SK-N-SH treated with all-trans-retinoic acid at 6 μM for 48 hours (cell line): ENCODE data around the gene KRT75.

Experiments
- ATAC-seq: fragments of 200-7000 bp; cut with Tn5 transposase; 3 replicates; pipeline ENCODE4 v1.9.1; 2020; ENCODE audit warnings: mild to moderate bottlenecking, moderate library complexity
- ARNTL ChIP-seq: fragments of 450-650 bp; formaldehyde crosslinking; IDR thresholded peaks from 2 replicates; pipeline ENCODE4 v1.5.0; 2020; ENCODE audit warnings: low read depth, mild to moderate bottlenecking, moderate library complexity, borderline replicate concordance
- BACH2 ChIP-seq: fragments of 250-450 bp; sonication (Bioruptor Pico); IDR thresholded peaks from 2 replicates; pipeline ENCODE4 v1.9.0; 2021; ENCODE audit warnings: mild to moderate bottlenecking, borderline replicate concordance
- CSDC2 ChIP-seq: fragments of 250-450 bp; sonication (Bioruptor Pico); IDR thresholded peaks from 2 replicates; pipeline ENCODE4 v1.5.0; 2020; ENCODE audit warnings: mild to moderate bottlenecking, moderate library complexity
- GLIS3 ChIP-seq: fragments of 250-450 bp; sonication (Bioruptor Pico); IDR thresholded peaks from 2 replicates; pipeline ENCODE4 v1.5.0; 2020; ENCODE audit warnings: mild to moderate bottlenecking, moderate library complexity
- ISL1 ChIP-seq: fragments of 250-450 bp; sonication (Bioruptor Pico); IDR thresholded peaks from 2 replicates; pipeline ENCODE4 v2.1.2; 2022; ENCODE audit warnings: mild to moderate bottlenecking, moderate library complexity
- OSR1 ChIP-seq: fragments of 250-450 bp; sonication (Bioruptor Pico); IDR thresholded peaks from 2 replicates; pipeline ENCODE4 v1.8.0; 2022; ENCODE audit warnings: moderate library complexity, mild to moderate bottlenecking, inconsistent platforms
- PPARA ChIP-seq: fragments of 250-450 bp; sonication (Bioruptor Pico); IDR thresholded peaks from 2 replicates; pipeline ENCODE4 v1.5.0; 2020; ENCODE audit warnings: mild to moderate bottlenecking, borderline replicate concordance
- RARB ChIP-seq: fragments of 250-450 bp; sonication (Bioruptor Pico); IDR thresholded peaks from 2 replicates; pipeline ENCODE4 v1.8.0; 2021; ENCODE audit warnings: mild to moderate bottlenecking, moderate library complexity
- SNAI2 ChIP-seq: fragments of 250-450 bp; sonication (Bioruptor Pico); IDR thresholded peaks from 2 replicates; pipeline ENCODE4 v1.5.0; 2020; ENCODE audit warnings: mild to moderate bottlenecking, moderate library complexity
- TCF4 ChIP-seq: fragments of 250-450 bp; sonication (Bioruptor Pico); IDR thresholded peaks from 2 replicates; pipeline ENCODE4 v1.8.0; 2021; ENCODE audit warnings: mild to moderate bottlenecking, moderate library complexity, borderline replicate concordance
- TOX ChIP-seq: fragments of 250-450 bp; sonication (Bioruptor Pico); IDR thresholded peaks from 2 replicates; pipeline ENCODE4 v1.8.0; 2021; ENCODE audit warnings: mild to moderate bottlenecking, moderate library complexity, borderline replicate concordance
- ZC3H10 ChIP-seq: fragments of 250-450 bp; sonication (Bioruptor Pico); IDR thresholded peaks from 2 replicates; pipeline ENCODE4 v1.5.1; 2021; ENCODE audit warnings: mild to moderate bottlenecking, moderate library complexity
- ZFP3 ChIP-seq: fragments of 250-450 bp; sonication (Bioruptor Pico); IDR thresholded peaks from 2 replicates; pipeline ENCODE4 v1.5.0; 2020; ENCODE audit warnings: mild to moderate bottlenecking, moderate library complexity
- ZFP30 ChIP-seq: fragments of 450-650 bp; formaldehyde crosslinking; IDR thresholded peaks from 2 replicates; pipeline ENCODE4 v1.5.0; 2022; ENCODE audit warnings: mild to moderate bottlenecking, moderate library complexity
- ZNF565 ChIP-seq: fragments of 450-650 bp; formaldehyde crosslinking; conservative IDR thresholded peaks from 2 replicates; pipeline ENCODE4 v1.5.0; 2020; ENCODE audit warnings: low read depth, mild to moderate bottlenecking, moderate library complexity
- ZNF70 ChIP-seq: fragments of 450-650 bp; formaldehyde crosslinking; IDR thresholded peaks from 2 replicates; pipeline ENCODE4 v1.5.0; 2020; ENCODE audit warnings: mild to moderate bottlenecking, moderate library complexity
- ZNF8 ChIP-seq: fragments of 450-650 bp; formaldehyde crosslinking; IDR thresholded peaks from 2 replicates; pipeline ENCODE4 v1.5.0; 2020; ENCODE audit warnings: mild to moderate bottlenecking, moderate library complexity
- TF ChIP-seq, protein P1 (sequence below): fragments of 250-450 bp; sonication (Bioruptor Pico); IDR thresholded peaks from 2 replicates; pipeline ENCODE4 v1.5.1; 2020; ENCODE audit warnings: low read depth, mild to moderate bottlenecking, moderate library complexity
- TF ChIP-seq, protein P2 (sequence below): fragments of 250-450 bp; sonication (Bioruptor Pico); IDR thresholded peaks from 2 replicates; pipeline ENCODE4 v1.5.1; 2021; ENCODE audit warnings: mild to moderate bottlenecking, moderate library complexity
- TF ChIP-seq, protein P3 (sequence below): fragments of 250-450 bp; sonication (Bioruptor Pico); IDR thresholded peaks from 2 replicates; pipeline ENCODE4 v1.5.0; 2020; ENCODE audit warnings: mild to moderate bottlenecking, moderate library complexity
- TF ChIP-seq, protein P4 (sequence below): fragments of 250-450 bp; sonication (Bioruptor Pico); IDR thresholded peaks from 2 replicates; pipeline ENCODE4 v1.8.0; 2021; ENCODE audit warnings: low read depth, mild to moderate bottlenecking, moderate library complexity, borderline replicate concordance

The KRT75 gene

DNA sequence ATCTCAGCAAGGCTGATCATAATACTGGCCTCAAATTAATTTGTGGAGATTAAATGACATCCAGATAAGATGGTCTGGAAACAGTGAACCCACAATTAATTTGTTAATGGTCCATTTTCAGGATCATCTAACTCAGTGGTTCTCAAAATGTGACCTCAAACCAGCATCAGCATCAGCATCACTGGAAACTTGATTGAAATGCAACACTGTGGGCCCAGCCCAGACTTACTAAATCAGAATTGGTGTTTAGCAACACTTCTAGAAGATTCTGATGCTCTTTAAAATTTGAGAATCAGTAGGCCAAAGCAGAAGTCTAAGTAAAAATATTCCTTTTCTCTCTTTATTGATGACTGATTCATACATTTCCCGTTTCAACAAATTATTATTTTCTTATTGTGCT lies 17.4 kb downstream of the KRT75 start (continued):
- TF ChIP-seq, protein P1, sequence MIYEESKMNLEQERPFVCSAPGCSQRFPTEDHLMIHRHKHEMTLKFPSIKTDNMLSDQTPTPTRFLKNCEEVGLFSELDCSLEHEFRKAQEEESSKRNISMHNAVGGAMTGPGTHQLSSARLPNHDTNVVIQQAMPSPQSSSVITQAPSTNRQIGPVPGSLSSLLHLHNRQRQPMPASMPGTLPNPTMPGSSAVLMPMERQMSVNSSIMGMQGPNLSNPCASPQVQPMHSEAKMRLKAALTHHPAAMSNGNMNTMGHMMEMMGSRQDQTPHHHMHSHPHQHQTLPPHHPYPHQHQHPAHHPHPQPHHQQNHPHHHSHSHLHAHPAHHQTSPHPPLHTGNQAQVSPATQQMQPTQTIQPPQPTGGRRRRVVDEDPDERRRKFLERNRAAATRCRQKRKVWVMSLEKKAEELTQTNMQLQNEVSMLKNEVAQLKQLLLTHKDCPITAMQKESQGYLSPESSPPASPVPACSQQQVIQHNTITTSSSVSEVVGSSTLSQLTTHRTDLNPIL (CRISPR knock-in tag) = no peak
- TF ChIP-seq TCF4 (CRISPR knock-in tag) (no peak), TOX (CRISPR knock-in tag) (no peak), ZC3H10 (CRISPR knock-in tag) (no peak), BACH2 (CRISPR knock-in tag) (no peak), ZNF565 (CRISPR knock-in tag) (no peak), ISL1 (CRISPR knock-in tag) (no peak), ZNF8 (no peak), ZNF70 (no peak), ZFP3 (CRISPR knock-in tag) (no peak), RARB (CRISPR knock-in tag) (no peak)
- TF ChIP-seq, protein P2, sequence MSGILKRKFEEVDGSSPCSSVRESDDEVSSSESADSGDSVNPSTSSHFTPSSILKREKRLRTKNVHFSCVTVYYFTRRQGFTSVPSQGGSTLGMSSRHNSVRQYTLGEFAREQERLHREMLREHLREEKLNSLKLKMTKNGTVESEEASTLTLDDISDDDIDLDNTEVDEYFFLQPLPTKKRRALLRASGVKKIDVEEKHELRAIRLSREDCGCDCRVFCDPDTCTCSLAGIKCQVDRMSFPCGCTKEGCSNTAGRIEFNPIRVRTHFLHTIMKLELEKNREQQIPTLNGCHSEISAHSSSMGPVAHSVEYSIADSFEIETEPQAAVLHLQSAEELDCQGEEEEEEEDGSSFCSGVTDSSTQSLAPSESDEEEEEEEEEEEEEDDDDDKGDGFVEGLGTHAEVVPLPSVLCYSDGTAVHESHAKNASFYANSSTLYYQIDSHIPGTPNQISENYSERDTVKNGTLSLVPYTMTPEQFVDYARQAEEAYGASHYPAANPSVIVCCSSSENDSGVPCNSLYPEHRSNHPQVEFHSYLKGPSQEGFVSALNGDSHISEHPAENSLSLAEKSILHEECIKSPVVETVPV (CRISPR knock-in tag) = no peak

DNA sequence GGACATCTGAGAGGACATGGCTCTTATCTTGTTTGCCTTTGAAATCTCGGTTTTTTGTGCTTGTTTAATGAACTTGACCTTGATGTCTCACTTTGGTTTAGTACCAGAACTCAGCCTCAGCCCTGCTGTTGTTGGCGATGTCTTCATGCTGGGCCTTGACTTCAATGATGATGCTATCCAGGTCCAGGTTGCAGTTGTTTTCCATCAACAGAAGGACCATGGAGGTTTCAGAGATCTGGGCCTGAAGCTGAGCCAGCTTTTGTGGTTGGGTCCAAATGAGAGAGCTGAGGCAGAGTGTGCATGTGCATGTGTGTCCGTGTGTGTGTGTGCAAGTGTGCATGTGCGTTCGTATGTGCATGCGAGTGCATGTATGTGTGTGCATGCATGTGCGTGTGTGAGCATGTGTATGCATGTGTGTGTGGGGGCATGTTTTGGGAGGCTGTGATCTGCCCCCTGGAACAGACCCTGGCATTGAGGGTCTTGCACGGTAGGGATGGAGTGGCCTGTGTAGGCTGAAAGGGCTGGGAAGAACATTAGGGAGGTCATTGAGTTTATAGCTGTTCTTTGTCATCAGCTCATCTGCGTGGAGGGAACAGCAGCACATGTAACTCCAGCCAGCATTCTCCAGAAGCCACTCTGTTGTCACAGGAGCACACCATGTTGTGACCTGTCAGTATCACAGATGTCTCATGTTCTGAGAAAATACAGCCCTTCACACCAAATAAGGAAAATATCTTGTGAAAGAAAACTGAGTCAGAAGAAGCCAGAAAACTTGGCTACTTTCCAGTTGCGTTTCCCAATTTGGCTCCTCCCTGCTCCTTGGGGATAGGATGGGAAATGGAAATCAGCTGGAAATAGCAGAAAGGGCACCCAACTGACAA lies 18.1 kb downstream of the KRT75 start:
- TF ChIP-seq SNAI2 (CRISPR knock-in tag) (no peak), TOX (CRISPR knock-in tag) (no peak), ZNF8 (no peak)
- TF ChIP-seq, all 23 proteins: peak for 0
- no peak for ATAC-seq

DNA sequence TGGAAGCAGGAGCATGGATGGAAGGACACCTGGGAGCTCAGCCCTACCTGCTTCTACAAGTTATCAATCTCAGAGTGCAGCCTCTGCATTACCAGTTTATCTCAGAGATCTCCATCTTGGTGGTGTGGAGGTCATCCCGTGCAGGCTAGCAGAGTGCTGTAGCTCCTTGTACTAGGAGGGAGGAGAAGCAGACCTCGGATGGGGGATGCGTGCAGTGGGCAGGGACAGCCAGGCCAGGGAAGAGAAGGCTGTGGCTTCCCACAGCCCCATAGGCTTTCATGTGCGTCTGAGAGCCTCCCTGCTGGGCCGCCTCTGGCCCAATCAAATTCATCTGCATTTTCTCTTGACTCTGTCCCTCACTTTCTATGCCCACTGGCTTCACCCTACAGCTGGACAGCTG lies 19.2 kb downstream of the KRT75 start:
- TF ChIP-seq OSR1 = no peak
- no peak for TF ChIP-seq TCF4 (CRISPR knock-in tag)
- TF ChIP-seq, protein P1 (CRISPR knock-in tag) = no peak
- no peak for TF ChIP-seq ZNF565 (CRISPR knock-in tag)
- TF ChIP-seq ZC3H10 (CRISPR knock-in tag) = no peak
- no peak for TF ChIP-seq PPARA (CRISPR knock-in tag)
- TF ChIP-seq, protein P3, sequence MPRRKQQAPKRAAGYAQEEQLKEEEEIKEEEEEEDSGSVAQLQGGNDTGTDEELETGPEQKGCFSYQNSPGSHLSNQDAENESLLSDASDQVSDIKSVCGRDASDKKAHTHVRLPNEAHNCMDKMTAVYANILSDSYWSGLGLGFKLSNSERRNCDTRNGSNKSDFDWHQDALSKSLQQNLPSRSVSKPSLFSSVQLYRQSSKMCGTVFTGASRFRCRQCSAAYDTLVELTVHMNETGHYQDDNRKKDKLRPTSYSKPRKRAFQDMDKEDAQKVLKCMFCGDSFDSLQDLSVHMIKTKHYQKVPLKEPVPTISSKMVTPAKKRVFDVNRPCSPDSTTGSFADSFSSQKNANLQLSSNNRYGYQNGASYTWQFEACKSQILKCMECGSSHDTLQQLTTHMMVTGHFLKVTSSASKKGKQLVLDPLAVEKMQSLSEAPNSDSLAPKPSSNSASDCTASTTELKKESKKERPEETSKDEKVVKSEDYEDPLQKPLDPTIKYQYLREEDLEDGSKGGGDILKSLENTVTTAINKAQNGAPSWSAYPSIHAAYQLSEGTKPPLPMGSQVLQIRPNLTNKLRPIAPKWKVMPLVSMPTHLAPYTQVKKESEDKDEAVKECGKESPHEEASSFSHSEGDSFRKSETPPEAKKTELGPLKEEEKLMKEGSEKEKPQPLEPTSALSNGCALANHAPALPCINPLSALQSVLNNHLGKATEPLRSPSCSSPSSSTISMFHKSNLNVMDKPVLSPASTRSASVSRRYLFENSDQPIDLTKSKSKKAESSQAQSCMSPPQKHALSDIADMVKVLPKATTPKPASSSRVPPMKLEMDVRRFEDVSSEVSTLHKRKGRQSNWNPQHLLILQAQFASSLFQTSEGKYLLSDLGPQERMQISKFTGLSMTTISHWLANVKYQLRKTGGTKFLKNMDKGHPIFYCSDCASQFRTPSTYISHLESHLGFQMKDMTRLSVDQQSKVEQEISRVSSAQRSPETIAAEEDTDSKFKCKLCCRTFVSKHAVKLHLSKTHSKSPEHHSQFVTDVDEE (CRISPR knock-in tag) = no peak
- no peak for TF ChIP-seq ARNTL (CRISPR knock-in tag)
- ATAC-seq = no peak

DNA sequence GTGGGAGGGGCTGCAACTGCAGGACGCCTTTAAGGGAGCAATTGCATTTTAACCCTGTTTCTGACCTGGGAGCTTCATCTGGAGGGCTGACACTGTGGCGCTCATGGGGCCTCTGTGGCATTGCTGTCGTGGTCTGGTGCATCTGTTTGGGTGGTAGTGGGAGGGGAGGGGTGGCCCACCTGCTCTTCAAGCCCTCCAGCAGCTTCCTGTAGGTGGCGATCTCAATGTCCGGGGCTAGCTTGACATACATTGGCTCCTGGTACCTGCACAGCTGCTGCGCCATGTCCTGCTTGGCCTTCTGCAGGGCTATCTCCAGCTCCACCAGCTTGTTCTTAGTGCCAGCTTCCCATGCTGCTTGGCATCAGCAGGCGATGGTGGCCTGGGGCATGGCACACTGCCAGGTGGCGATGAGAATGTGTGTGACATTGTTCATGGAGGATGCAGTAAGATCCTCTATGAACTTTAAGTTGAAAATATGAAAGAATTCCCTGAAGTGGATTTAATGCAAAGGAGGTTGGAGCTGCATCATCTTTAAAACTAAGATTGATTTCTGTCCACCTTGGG lies 20.3 kb downstream of the KRT75 start:
- no peak for ATAC-seq
- TF ChIP-seq ZFP30 (no peak), ZNF8 (no peak), ZNF565 (CRISPR knock-in tag) (no peak), RARB (CRISPR knock-in tag) (no peak), GLIS3 (no peak), TOX (CRISPR knock-in tag) (no peak), ARNTL (CRISPR knock-in tag) (no peak), ZFP3 (CRISPR knock-in tag) (no peak), PPARA (CRISPR knock-in tag) (no peak), CSDC2 (CRISPR knock-in tag) (no peak), ZC3H10 (CRISPR knock-in tag) (no peak), TCF4 (CRISPR knock-in tag) (no peak), ZNF70 (no peak), BACH2 (CRISPR knock-in tag) (no peak)
- TF ChIP-seq, protein P4, sequence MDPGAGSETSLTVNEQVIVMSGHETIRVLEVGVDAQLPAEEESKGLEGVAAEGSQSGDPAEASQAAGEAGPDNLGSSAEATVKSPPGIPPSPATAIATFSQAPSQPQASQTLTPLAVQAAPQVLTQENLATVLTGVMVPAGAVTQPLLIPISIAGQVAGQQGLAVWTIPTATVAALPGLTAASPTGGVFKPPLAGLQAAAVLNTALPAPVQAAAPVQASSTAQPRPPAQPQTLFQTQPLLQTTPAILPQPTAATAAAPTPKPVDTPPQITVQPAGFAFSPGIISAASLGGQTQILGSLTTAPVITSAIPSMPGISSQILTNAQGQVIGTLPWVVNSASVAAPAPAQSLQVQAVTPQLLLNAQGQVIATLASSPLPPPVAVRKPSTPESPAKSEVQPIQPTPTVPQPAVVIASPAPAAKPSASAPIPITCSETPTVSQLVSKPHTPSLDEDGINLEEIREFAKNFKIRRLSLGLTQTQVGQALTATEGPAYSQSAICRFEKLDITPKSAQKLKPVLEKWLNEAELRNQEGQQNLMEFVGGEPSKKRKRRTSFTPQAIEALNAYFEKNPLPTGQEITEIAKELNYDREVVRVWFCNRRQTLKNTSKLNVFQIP (CRISPR knock-in tag) = no peak
- TF ChIP-seq, protein P2 (CRISPR knock-in tag) = no peak
- TF ChIP-seq, all 23 proteins: peak for 0
